HCEC 1CT (cell line): Measurements from ENCODE around the gene BARX2.
"Not testable (repeated sequence)": the region's sequence is repeated elsewhere in the genome, so short reads cannot be mapped to it uniquely, and the experiment has no call there.

Experiments
- DNase-seq: peaks from one replicate; pipeline ENCODE4 v3.0.0-alpha.2; 2017

The BARX2 gene, protein sequence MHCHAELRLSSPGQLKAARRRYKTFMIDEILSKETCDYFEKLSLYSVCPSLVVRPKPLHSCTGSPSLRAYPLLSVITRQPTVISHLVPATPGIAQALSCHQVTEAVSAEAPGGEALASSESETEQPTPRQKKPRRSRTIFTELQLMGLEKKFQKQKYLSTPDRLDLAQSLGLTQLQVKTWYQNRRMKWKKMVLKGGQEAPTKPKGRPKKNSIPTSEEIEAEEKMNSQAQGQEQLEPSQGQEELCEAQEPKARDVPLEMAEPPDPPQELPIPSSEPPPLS

GRCh38 chr11:129375751-129376657 lies at the start of gene BARX2:
BARX2 (plus strand) TSS chr11:129375848; CDS start chr11:129376036, 188 bp downstream.
- DNase-seq, result no peak

- DNase-seq, result no peak
Measured at GRCh38 chr11:129326921-129327320, 48.7 kb upstream of the BARX2 start.

- not testable (repeated sequence) for DNase-seq
Measured at GRCh38 chr11:129327708-129328107, 47.9 kb upstream of the BARX2 start.

DNA sequence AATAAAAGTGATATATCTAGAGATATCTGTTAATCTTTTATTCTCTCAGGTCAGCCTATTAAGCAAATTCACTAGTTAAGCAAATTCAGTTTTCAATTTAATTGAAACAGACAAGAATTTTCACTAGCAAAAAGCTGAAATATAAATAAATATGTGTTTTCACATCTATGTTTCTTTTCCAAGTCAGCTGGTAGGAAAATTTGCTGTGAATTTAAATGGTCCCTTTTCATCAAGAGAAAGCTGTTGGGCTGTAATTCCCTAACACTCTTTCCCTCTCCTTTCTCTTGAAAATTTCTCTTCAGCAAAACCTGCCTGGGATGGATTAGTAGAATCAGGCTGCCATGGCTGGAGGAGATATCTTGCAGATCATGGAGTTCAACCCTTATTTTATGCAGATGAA lies 46.9 kb upstream of the BARX2 start:
- DNase-seq, result no peak

- no peak for DNase-seq
Measured at GRCh38 chr11:129331217-129331616, 44.4 kb upstream of the BARX2 start.

DNA sequence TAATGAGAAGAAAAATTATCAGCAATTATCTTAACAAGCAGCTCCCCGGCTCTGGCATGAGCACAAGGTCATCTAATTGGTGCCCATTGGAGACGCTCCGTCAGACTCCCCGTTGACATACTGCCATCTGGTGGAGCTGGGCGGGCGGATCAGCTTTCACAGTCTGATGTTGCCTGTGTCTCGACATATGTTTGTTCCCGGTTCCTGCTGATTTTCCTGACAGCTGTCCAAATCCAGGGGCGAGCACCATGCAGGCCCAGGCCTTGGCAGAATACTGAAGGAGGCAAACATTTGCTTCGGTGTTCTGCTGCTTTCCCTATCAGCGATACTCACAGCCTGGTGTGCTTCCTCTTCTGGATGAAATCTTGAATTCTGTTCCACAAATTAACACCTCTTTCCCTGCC lies 43.8 kb upstream of the BARX2 start:
- peak; percentile 73 for DNase-seq

DNA sequence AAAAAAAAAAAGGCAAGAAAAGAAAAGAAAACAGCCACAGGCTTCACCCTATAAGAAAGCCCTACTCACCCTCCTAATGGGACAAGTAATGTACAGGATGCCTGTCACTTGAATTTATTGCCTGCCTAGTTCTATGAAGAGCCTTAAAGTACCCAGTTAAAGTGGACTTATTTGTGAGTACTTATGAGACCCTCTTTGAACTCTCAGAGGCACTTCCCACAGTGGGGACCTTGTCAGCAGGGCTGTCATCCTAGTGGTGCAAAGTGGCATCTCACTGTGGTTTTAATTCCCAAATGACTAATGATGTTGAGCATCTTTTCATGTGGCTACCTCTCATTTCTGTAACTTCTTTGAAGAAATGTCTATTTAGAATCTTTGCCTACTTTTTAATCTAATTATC lies 41.8 kb upstream of the BARX2 start:
- DNase-seq, result no peak

DNA sequence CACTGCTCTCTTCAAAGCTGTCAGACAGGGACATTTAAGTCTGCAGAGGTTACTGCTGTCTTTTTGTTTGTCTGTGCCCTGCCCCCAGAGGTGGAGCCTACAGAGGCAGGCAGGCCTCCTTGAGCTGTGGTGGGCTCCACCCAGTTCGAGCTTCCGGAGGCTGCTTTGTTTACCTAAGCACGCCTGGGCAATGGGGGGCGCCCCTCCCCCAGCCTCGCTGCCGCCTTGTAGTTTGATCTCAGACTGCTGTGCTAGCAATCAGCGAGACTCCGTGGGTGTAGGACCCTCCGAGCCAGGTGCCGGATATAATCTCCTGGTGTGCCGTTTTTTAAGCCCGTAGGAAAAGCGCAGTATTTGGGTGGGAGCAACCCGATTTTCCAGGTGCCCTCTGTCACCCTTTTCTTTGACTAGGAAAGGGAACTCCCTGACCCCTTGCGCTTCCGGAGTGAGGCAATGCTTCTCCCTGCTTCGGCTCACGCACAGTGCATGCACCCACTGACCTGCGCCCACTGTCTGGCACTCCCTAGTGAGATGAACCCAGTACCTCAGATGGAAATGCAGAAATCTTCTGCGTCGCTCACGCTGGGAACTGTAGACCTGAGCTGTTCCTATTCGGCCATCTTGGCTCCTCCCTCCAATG lies 31.2 kb upstream of the BARX2 start:
- not testable (repeated sequence) for DNase-seq

- DNase-seq, result no peak
Measured at GRCh38 chr11:129346916-129347315, 28.7 kb upstream of the BARX2 start.

DNA sequence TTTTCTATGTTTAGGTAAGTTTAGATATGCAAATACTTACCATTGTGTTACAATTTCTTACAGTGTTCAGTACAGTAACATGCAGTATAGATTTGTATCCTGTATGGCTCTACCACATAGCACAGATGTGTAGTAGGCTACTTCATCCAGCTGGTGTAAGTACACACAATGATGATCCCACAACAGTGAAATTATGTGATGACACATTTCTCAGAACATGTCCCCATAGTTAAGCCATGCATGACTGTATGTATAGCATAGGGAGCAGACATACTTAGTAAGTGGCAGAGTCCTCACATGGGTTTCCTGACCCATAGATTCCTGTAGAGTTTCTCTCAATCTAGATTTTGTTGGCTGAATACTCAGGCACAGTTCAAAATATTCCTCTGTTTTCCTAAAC lies 26.8 kb upstream of the BARX2 start:
- DNase-seq, result no peak

DNA sequence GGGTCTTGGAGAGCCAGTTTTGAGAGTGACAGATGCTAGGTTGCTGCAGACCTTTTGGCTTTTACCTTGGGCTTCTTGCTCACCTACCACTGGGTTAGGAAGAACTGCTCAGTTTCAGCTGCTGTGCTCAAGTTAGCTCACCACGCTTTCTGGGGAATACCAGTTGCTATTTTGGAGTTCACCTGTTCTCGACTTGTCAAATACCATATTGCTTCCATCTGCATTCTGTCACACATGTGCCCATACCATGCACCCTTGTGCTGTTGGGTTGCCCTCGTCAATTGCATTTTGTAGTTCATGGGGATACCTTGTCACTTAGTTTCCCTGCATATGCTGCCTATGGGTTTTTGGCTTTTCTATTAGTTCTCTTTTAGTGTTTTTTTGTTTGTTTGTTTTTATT lies 23.0 kb upstream of the BARX2 start:
- DNase-seq, result no peak

DNA sequence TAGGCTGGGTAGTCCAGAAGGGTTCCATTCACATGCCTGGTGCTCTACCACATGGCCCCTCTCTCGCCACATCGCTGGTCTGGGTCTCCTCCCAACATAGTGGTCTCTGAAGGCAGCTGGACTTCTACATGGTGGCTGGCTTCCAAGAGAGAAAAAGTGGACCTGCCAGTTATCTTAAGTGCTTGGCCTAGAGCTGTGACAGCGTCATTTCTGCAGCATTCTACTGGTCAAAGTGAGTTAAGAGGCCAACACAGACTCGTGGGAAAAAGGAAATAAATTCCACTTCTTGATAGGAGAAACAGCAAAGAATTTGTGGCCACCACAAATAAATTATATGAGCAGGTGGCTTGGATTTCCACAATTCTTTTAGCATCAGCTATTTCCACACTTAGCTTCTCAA lies 21.0 kb upstream of the BARX2 start:
- no peak for DNase-seq

DNA sequence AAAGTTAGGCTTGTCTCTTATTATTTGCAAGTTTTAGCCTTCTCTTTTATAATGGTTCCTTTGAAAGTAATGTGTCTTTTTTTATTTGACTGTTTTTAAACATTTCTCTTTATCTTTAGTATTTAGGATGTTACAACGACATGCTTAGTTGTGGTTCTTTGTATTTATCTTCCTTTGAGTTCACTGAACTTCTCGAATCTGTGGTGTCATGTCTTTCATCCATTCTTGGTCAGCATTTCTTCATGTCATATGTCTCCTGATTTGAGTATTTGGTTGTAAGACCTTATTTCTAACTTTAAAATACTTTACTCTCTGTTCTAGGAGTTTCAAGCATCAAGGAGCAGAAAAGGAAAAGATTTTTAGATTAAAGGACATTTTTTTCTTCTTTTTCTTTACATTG lies 15.9 kb upstream of the BARX2 start:
- no peak for DNase-seq

DNA sequence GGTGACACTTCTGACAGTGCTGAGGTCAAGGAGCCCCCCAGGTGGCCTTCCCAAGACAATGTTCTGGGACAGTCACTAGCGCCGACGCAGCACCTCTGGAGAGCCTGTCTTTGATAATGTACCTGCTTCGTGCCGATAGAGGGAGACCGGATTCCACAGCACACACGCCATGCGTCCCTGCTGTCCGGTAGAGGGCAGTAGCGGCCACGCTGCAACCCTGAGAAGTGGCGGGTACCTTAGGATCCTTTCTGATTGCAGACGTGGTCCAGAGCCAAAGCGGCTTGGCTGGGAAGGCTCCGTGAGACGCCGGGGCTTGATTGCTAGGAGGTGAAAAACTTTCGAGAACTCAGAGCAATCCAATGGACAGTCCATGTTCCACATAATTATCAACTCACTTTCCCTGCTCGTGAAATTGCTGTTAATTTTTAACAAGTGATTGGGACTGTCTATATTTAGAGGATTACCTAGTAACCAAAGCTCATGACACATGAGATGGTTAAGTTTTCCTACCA lies 11.4 kb upstream of the BARX2 start:
- peak; percentile 82 for DNase-seq

DNA sequence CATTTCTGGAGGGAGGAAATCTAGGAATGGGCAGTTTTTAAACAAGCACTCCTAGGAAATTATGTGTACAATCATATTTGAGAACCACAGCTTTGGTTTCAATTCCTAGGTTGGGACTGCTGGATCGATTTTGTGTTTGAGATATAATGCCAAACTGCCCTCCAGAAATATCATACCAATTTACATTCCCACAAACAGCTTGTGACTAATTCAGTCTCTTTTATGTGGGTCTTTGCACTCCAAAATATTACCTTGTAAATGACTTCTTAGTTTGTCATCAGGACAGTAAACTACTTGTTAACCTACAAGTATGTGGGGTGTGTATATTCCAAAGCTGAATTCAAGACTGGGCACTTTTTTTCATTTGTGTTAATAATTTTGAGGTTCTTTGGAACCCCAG lies 9.8 kb upstream of the BARX2 start:
- DNase-seq, result no peak

- no peak for DNase-seq
Measured at GRCh38 chr11:129366737-129367597, 8.7 kb upstream of the BARX2 start.

GRCh38 chr11:129368889-129369672 lies 6.6 kb upstream of the BARX2 start:
- DNase-seq, result no peak

DNA sequence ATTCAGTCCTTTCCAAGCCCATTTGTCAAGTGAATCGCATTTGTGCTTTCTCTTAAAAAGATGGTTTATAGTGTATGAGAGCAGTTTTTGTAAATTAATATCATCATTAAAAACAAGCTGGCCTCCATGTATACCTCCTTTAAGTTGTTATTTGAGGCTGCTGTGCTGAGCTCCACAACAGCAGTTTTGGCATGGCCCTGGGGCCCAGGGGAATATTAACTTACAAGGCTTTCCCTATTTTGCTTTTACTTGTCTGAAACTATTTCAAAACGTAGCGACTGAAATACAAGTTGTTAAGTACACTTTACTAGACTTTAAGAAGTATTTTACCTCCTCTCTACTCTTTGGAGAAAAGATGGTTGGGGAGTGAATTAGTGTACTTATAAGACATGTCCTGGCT lies 4.9 kb upstream of the BARX2 start:
- DNase-seq, result no peak

DNA sequence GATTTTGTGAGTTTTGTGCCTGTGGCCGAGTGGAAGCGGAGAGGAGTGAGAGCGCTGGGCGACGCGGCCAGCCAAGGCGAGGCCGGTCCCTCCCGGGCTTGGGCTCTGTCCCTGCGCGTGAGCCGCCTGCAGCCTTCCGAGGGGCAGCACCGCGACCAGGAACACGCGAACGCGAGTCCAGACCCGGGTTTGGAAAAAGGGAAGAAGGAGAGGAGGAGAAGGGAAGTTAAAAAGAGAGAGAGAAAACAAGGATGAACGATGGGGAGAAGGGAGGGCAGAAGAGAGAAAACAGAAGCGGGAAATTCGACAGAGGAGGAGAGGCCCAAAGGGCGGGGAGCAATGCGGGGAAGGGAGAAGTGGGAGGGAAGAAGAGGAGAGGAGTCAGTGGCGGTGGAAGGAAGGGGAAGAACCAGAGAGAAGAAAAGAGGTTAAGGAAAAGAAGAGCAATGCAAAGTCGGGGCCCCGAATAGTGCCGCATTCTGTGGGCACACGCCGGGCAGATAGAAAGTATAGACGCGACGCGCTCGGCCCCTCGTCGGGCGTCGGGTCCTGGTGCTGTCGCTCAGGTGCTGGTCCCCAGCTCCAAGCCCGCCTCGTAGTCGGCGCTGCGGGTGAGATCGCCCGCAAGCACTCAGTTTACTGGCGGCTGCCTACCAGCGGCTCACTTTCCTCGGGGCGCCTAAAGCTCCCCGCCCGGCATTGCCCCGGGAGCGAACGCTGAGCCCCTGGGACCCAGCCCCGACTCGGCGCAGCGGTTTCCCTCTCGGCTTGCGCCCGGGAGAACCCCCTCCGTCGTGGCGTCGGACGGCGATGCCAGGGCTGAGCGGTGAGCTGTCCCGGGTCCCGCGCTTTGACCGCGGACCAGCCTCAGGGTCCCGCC lies 2.8 kb upstream of the BARX2 start:
- DNase-seq, result no peak

DNA sequence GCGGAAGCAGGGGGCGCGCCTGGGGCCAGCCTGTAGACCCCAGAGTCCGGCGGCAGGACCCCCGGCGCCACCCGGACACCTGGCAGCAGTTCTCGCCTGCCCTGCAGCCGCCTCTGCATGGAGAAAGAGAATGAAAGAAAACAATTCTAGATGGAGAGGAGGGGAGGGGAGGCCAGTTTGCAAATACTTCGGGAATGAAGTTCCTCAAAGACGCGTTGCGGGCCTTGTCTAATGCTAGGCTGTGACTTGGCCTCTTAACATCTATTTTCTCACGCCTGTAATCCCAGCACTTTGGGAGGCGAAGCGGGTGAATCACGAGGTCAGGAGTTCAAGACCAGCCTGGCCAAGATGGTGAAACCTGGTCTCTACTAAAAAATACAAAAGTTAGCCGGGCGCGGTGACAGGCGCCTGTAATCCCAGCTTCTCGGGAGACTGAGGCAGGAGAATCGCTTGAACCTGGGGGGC lies 2.1 kb upstream of the BARX2 start:
- peak; percentile 25 for DNase-seq
